Iris pigment epithelial cell (primary cell): ENCODE data around the gene PAX6.
"Not testable (repeated sequence)": the region's sequence is repeated elsewhere in the genome, so short reads cannot be mapped to it uniquely, and the experiment has no call there.

Experiments
- DNase-seq: peaks from one replicate; pipeline ENCODE4 v3.0.0-alpha.2; 2011; ENCODE audit warnings: low read depth

PAX6 gene

DNA sequence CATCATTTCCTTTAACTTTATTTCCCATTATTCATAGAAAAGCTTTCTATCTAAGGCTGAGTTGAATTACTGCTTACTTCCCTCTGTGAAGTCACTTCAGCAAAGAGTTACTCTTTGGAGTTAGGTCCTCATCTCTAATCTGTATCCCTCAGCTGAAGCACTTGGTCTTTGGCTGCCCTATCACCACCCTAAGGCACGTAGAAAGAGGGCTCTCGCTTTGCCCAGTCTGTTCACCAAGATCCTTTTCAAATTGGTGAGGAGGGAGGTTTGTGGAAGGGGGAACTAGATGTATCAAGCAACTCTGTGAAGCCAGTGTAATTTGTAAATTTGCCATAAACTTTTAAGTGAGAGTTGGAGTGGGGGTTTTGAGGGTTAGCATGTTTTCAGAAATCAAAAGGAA lies 43.4 kb downstream of the PAX6 start:
- DNase-seq, result no peak

DNA sequence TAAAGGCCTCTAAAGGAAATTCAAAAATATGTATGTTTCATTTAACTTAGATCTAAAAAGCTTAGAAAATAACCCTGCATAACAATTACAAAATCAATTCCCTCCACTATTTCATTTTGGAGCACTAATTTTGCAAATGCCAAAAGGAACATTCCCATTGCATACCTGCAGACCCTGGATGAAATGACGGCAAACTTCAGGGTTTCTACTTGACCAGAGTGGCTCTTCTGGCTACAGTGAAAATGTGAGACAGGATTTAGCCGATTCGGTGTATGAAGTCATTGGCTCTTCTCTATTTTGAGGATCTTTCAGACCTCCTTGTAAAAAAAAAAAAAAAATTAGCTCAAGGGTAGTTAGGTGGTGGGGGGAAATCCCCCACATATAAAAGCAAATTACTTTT lies 44.1 kb downstream of the PAX6 start:
- DNase-seq, result no peak

DNA sequence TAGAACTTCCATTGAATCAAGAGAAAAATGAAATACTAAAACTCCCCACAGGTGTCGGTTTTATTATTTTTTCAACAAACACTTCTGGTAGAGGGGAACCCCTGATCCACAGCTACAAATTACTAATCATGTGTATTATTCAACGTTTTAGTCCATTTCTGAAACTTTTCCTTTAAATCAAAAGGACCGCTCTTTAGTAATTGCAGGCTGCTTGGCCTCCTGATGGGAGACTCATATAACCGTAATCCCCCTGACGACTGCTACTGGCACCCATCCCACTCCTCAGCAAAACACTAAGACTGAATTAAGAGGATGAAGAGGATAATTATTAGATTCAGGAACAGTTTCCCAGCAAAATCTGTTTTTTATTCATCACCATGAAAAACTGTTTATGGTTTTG lies 46.4 kb downstream of the PAX6 start:
- DNase-seq, result no peak

DNA sequence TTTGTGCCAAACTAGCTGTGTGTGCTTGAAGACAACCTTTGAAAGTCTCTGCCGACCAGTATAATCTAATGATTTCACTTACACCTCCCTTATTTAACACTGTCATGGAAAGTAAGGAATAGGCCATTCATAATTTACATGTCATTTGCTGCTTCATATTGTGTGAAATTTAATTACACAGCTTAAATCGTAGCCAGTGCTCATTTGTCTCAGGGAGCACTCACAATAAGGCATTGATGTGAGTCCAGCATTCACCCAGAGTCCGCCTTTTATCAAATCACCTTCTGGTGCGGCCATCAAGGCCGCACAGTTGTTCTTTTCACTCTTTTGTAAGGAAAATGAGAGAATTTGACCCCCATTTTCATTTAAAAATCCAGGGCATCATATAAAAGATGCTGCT lies 46.9 kb downstream of the PAX6 start:
- DNase-seq, result no peak

DNA sequence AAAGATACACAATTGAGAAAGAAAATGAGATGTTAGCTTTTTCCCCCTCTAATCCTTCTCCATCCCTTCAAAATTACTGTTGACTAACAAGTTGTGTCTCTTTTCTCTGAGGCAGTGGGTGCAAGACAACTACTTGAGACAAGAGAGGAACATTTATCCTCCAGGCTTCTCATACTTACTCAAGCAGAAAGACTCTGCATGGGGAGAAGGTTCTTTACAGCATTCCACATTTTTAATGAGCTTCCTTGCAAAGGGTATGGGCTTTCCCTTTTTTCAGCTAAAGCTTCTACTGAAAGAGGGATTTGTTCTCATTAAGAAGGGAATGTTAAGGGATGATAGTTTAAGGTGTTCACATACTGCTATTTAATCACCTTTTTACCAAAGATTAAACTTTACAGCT lies 47.8 kb downstream of the PAX6 start:
- DNase-seq, result no peak

DNA sequence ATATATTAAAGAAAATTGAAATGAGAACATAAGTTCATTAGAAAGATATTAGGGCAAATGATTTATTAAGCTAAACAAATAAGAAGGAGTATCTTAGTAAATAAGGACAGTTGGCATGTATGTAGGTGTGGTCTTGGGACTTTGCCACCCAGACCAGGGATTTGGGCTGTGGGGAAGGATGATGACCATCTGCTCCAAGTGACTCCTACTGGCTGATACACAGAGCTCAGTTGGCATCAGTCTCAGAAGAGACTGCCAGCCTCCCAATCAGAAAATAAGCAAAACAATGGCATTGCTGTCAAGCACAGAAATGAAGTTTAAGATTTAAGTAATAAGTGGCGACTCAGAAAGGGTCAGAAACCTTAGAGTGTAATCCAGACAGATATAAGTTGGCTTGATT lies 49.5 kb downstream of the PAX6 start:
- DNase-seq, result no peak

DNA sequence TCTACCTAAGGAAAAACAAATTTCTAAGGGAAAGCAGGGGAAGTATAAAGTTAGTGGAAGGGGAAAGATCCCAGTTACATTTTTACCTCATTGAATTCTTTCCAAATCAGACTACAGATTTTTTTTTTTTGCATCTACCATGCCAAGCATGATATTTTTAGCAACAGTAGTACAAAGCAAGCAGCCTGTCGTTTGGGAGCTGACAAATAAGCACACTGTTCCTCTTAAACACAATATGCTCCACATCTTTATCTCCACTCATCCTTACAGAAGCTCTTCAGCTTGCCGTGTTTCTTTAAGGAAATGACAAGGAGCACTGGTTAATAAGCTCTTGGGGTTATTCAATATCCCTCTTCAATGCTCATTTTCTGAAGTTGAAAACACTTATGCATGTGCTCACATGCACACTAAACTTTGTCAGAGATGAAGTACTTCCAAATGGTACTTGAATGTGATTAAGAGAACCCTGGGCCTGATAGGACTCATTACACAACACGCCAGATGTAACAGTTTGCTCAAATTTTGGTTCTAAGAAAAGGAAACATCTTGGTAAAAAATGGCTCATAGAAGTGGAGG lies 53.8 kb downstream of the PAX6 start:
- DNase-seq, result no peak

DNA sequence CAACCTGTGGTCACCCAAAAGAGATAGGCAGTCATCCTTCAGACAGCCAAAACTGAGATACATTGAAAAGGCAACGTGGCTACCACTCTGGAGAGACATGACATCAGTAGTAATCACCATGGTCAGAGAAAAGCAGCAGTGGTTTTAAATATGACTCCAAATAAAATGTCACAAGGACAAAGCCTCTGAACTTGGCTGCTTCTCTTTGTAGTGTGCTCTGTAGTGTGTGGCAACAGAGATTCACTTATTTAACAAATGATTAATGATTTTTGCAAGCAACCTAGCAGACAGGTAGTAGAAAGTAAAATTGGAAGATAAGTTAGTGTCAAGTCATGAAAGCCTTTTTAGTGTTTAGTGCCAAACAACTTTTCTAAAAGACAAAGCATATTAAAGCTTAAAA lies 63.5 kb downstream of the PAX6 start:
- DNase-seq, result no peak

DNA sequence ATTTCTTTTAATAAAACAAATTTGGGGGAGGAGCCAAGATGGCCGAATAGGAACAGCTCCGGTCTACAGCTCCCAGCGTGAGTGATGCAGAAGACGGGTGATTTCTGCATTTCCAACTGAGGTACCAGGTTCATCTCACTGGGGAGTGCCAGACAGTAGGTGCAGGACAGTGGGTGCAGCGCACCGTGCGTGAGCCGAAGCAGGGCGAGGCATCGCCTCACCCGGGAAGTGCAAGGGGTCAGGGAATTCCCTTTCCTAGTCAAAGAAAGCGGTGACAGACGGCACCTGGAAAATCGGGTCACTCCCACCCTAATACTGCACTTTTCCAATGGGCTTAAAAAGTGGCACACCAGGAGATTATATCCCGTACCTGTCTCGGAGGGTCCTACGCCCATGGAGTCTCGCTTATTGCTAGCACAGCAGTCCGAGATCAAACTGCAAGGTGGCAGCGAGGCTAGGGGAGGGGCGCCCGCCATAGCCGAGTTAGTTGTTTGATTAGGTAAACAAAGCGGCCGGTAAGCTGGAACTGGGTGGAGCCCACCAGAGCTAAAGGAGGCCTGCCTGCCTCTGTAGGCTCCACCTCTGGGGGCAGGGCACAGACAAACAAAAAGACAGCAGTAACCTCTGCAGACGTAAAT lies 70.3 kb downstream of the PAX6 start:
- not testable (repeated sequence) for DNase-seq

DNA sequence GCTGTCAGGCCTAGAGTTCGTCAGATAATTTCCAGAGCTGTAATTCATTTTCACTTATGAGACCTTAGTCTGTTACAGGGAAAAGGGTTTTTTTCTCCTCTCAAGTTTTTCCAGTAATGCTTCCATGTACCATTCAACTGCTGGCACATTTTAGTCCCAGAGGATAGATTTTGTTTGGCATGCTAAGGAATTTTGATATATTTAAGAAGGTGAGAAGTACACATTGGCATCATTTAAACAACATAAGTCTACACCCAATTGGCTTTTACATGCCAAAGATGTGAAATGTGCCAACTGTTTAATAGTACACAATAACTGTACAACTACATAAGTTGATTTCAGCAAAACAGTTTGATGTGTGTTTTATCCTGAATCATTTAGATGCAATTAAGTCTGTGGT lies 71.0 kb downstream of the PAX6 start:
- no peak for DNase-seq
